ENCODE measurements around the gene KIR3DL3. TPM values are rescaled to one million over a fixed set of nuclear protein-coding genes. Genes with fewer than 3 reads are reported as not detected.
"Not testable (repeated sequence)": the region's sequence is repeated elsewhere in the genome, so short reads cannot be mapped to it uniquely, and the experiment has no call there.

The KIR3DL3 gene
- total RNA-seq, 2 donors from 2014 or later: 0.33 TPM; not detected in 1

GRCh38 chr19:54775830-54776229 lies 51.6 kb downstream of the KIR3DL3 start:
- not testable (repeated sequence) for DNase-seq (ENCODE audit: low spot score); H3K4me3 Mint-ChIP-seq; ATAC-seq; H3K36me3 Mint-ChIP-seq; H3K9me3 Mint-ChIP-seq; H3K27ac Mint-ChIP-seq
- H3K27me3 Mint-ChIP-seq: peaks cover 6 to 13% of the 10 kb centered on the region in 2 donors
- peaks cover 24 to 25% of the 10 kb centered on the region in 2 donors for H3K4me1 Mint-ChIP-seq (ENCODE audit: low read depth in 2 of 2)

DNA sequence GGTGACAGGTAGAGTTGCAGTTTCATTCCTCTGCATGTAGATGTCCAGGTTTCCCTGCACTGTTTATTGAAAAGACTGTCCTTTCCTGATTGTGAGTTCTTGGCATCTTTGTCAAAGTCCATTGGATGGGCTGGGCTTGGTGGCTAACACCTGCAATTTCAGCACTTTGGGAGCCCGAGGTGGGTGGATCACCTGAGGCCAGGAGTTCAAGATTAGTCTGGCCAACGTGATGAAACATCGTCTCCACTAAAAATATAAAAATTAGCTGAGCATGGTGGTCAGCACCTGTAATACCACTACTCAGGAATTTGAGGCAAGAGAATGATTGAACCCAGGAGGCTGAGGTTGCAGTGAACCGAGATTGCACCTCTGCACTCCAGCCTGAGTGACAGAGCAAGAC lies 53.6 kb downstream of the KIR3DL3 start:
- DNase-seq (ENCODE audit: low spot score); ATAC-seq; H3K27ac Mint-ChIP-seq; H3K36me3 Mint-ChIP-seq; H3K4me3 Mint-ChIP-seq; H3K9me3 Mint-ChIP-seq: not testable (repeated sequence)
- H3K4me1 Mint-ChIP-seq (ENCODE audit: low read depth in 2 of 2): peaks cover 9 to 14% of the 10 kb centered on the region in 2 donors
- H3K27me3 Mint-ChIP-seq: peaks cover 6 to 11% of the 10 kb centered on the region in 2 donors

DNA sequence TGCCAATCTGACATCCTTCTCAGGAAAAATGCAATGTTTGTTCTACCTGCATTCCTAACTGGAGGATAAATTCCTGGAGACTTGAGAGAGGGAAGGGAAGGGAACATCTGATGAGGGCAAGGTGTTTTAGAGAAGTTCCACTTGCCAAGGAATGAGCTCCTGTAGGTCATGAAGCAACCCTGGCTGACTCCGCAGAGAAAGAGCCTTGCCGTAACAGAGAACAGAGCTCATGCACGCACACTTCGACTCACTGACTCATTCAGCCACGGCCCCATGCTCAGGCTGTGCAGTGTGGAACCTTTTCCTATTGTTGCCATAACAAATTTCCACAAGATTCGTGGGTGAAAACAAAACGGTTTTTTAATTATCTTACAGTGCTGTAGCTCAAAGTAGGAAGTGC lies 54.7 kb downstream of the KIR3DL3 start:
- not testable (repeated sequence) for H3K36me3 Mint-ChIP-seq; H3K9me3 Mint-ChIP-seq; H3K27me3 Mint-ChIP-seq; H3K27ac Mint-ChIP-seq; H3K4me1 Mint-ChIP-seq (ENCODE audit: low read depth in 2 of 2); H3K4me3 Mint-ChIP-seq; ATAC-seq; DNase-seq (ENCODE audit: low spot score)

GRCh38 chr19:54782916-54783315 lies 58.7 kb downstream of the KIR3DL3 start:
- H3K9me3 Mint-ChIP-seq; H3K27me3 Mint-ChIP-seq; H3K27ac Mint-ChIP-seq; H3K4me3 Mint-ChIP-seq; DNase-seq (ENCODE audit: low spot score); H3K36me3 Mint-ChIP-seq; ATAC-seq: not testable (repeated sequence)
- H3K4me1 Mint-ChIP-seq (ENCODE audit: low read depth in 2 of 2): peaks cover 0 to 13% of the 10 kb centered on the region in 2 donors

Other genes with a start within 250 kb of the KIR3DL3 start
- 10 to 100 TPM; 18.4 to 48.0 TPM for gene LAIR2, start 221.6 kb upstream of the KIR3DL3 start, total RNA-seq
- gene LILRA2, start 150.7 kb upstream of the KIR3DL3 start, total RNA-seq: 1 to 10 TPM in 1 of 2 donors, not detected in 1; 2.5 TPM
- under 1 TPM in 1 of 2 donors, not detected in 1; 0.31 TPM for gene LILRA1, start 130.8 kb upstream of the KIR3DL3 start, total RNA-seq
- 10 to 100 TPM; 17.2 to 22.7 TPM for gene LILRB1, start 94.0 kb upstream of the KIR3DL3 start, total RNA-seq
- not detected for gene LILRB4, start 61.5 kb upstream of the KIR3DL3 start, total RNA-seq
- 10 to 100 TPM; 11.7 to 14.6 TPM for gene KIR2DL3, start 14.1 kb downstream of the KIR3DL3 start, total RNA-seq
- gene KIR2DL1, start 45.4 kb downstream of the KIR3DL3 start, total RNA-seq: 10 to 100 TPM; 11.4 to 19.5 TPM
- 1 to 10 TPM; 4.2 to 6.6 TPM for gene KIR2DL4, start 79.2 kb downstream of the KIR3DL3 start, total RNA-seq
- gene KIR3DL1, start 92.0 kb downstream of the KIR3DL3 start, total RNA-seq: 10 to 100 TPM; 27.4 to 31.2 TPM
- gene KIR2DS4, start 108.2 kb downstream of the KIR3DL3 start, total RNA-seq: 10 to 100 TPM; 15.7 to 28.7 TPM
- 10 to 100 TPM; 10.3 to 51.2 TPM for gene KIR3DL2, start 126.0 kb downstream of the KIR3DL3 start, total RNA-seq
- gene FCAR, start 149.8 kb downstream of the KIR3DL3 start, total RNA-seq: not detected
- gene NCR1, start 181.7 kb downstream of the KIR3DL3 start, total RNA-seq: 100 to 1,000 TPM in 1 of 2 donors, 10 to 100 TPM in 1; 81.6 to 253 TPM
- 1 to 10 TPM; 1.1 to 1.2 TPM for gene NLRP7, start 223.1 kb downstream of the KIR3DL3 start, total RNA-seq
- gene NLRP2, start 241.9 kb downstream of the KIR3DL3 start, total RNA-seq: 100 to 1,000 TPM in 1 of 2 donors, 10 to 100 TPM in 1; 50.3 to 154 TPM